IMR-90 (cell line): ENCODE data around the gene FBXL4. TPM values are rescaled to one million over a fixed set of nuclear protein-coding genes. Genes with fewer than 3 reads are reported as not detected.

ENCODE experiments used
- ATAC-seq: fragments of 200-7000 bp; cut with Tn5 transposase; 2 replicates; pipeline ENCODE4 v1.9.1; 2020; ENCODE audit warnings: low read depth, mild to moderate bottlenecking, moderate library complexity
- BruUV-seq: library from RNA; stranded (reverse); fragments of 400-500 nt; replicated peaks from 2 replicates; lab custom pipeline; 2021; lab: Mats Ljungman, UMichigan
- CTCF ChIA-PET: fragments of 300-600 bp; formaldehyde crosslinking; extraction: SDS; loops from one replicate; lab custom pipeline; 2021; ENCODE audit warnings: antibody characterized with exemption; lab: Yijun Ruan, JAX
- POLR2A ChIA-PET: fragments of 300-600 bp; sonication (Branson Sonifier 250); formaldehyde crosslinking; loops from one replicate; lab custom pipeline; 2022; ENCODE audit warnings: antibody characterized with exemption; ENCODE audit not compliant: unreplicated experiment; lab: Charles Lee
- DNase-seq: peaks from one replicate; pipeline ENCODE4 v3.0.0; 2013
- H2AFZ ChIP-seq: replicated peaks from 2 replicates; pipeline ENCODE3; 2013; ENCODE audit warnings: low read length, mild to moderate bottlenecking; ENCODE audit not compliant: poor library complexity
- H2AK5ac ChIP-seq: 2 replicates; pipeline ENCODE4 v1.6.1; 2013; ENCODE audit warnings: low read depth, low read length, inconsistent platforms
- H2AK9ac ChIP-seq: replicated peaks from 2 replicates; pipeline ENCODE3; 2013; ENCODE audit warnings: mild to moderate bottlenecking, low read depth, low read length, moderate library complexity; ENCODE audit not compliant: poor library complexity
- H2BK120ac ChIP-seq: 2 replicates; pipeline ENCODE4 v1.6.1; 2013; ENCODE audit warnings: low read depth, low read length, inconsistent platforms
- H2BK15ac ChIP-seq: 3 replicates; pipeline ENCODE4 v1.6.1; 2013; ENCODE audit warnings: low read depth, low read length, inconsistent platforms
- H2BK20ac ChIP-seq: 2 replicates; pipeline ENCODE4 v1.6.1; 2013; ENCODE audit warnings: low read depth, mild to moderate bottlenecking, inconsistent platforms, low read length, moderate library complexity
- H2BK5ac ChIP-seq: 2 replicates; pipeline ENCODE4 v1.6.1; 2013; ENCODE audit warnings: mild to moderate bottlenecking, low read depth, low read length, inconsistent platforms; ENCODE audit not compliant: poor library complexity, severe bottlenecking
- H3K14ac ChIP-seq: replicated peaks from 2 replicates; pipeline ENCODE4 v1.6.1; 2013; ENCODE audit warnings: low read depth, low read length, inconsistent platforms
- H3K18ac ChIP-seq: 2 replicates; pipeline ENCODE4 v1.6.1; 2013; ENCODE audit warnings: low read depth, low read length, control low read depth
- H3K23ac ChIP-seq: 2 replicates; pipeline ENCODE4 v1.6.1; 2013; ENCODE audit warnings: low read depth, low read length, inconsistent platforms
- H3K27ac ChIP-seq: 2 replicates; pipeline ENCODE4 v1.5.1; 2013; ENCODE audit warnings: mild to moderate bottlenecking, control low read depth, low read length; ENCODE audit not compliant: insufficient read depth
- H3K27me3 ChIP-seq: 2 replicates; pipeline ENCODE4 v1.6.1; 2013; ENCODE audit warnings: low read length; ENCODE audit not compliant: control insufficient read depth, insufficient read depth
- H3K36me3 ChIP-seq: 2 replicates; pipeline ENCODE4 v1.6.1; 2013; ENCODE audit warnings: low read length, mixed read lengths; ENCODE audit not compliant: control insufficient read depth, insufficient read depth
- H3K4ac ChIP-seq: 2 replicates; pipeline ENCODE4 v1.6.1; 2013; ENCODE audit warnings: low read depth, low read length, inconsistent platforms
- H3K4me1 ChIP-seq: 2 replicates; pipeline ENCODE4 v1.6.1; 2013; ENCODE audit warnings: low read length, mixed read lengths; ENCODE audit not compliant: control insufficient read depth, insufficient read depth
- H3K4me2 ChIP-seq: 2 replicates; pipeline ENCODE4 v1.6.1; 2013; ENCODE audit warnings: low read depth, mild to moderate bottlenecking, control low read depth, low read length, moderate library complexity
- H3K4me3 ChIP-seq: 2 replicates; pipeline ENCODE4 v1.5.1; 2013; ENCODE audit warnings: low read depth, mild to moderate bottlenecking, control low read depth, low read length, moderate library complexity; ENCODE audit not compliant: insufficient read depth
- H3K56ac ChIP-seq: 2 replicates; pipeline ENCODE4 v1.6.1; 2013; ENCODE audit warnings: low read length, inconsistent platforms; ENCODE audit not compliant: insufficient read depth; ENCODE audit errors: extremely low read depth
- H3K79me1 ChIP-seq, 2 experiments: 2 replicates each; pipeline ENCODE4 v1.6.1; 2013; ENCODE audit warnings: low read length in 2 of 2, inconsistent platforms in 1 of 2, low read depth in 1 of 2
- H3K9ac ChIP-seq: 2 replicates; pipeline ENCODE4 v1.6.1; 2013; ENCODE audit warnings: low read depth, low read length, control low read depth
- H3K9me1 ChIP-seq: 2 replicates; pipeline ENCODE4 v1.6.1; 2013; ENCODE audit warnings: low read length, inconsistent platforms; ENCODE audit not compliant: insufficient read depth
- H3K9me3 ChIP-seq: 2 replicates; pipeline ENCODE4 v1.6.1; 2013; ENCODE audit warnings: low read length; ENCODE audit not compliant: control insufficient read depth, insufficient read depth
- H4K20me1 ChIP-seq: 2 replicates; pipeline ENCODE4 v1.6.1; 2013; ENCODE audit warnings: low read length, inconsistent platforms; ENCODE audit not compliant: insufficient read depth
- H4K5ac ChIP-seq: 2 replicates; pipeline ENCODE4 v1.6.1; 2013; ENCODE audit warnings: mild to moderate bottlenecking, low read depth, low read length, control low read depth
- H4K8ac ChIP-seq, 2 experiments: 2 replicates each; pipeline ENCODE4 v1.6.1; 2013; ENCODE audit warnings: low read depth in 2 of 2, low read length in 2 of 2, control low read depth in 1 of 2, inconsistent platforms in 1 of 2
- H4K91ac ChIP-seq: 2 replicates; pipeline ENCODE4 v1.6.1; 2013; ENCODE audit warnings: low read depth, low read length, inconsistent platforms; ENCODE audit not compliant: insufficient read depth
- RCOR1 ChIP-seq: IDR thresholded peaks from 2 replicates; pipeline ENCODE4 v1.6.1; 2012; ENCODE audit warnings: mild to moderate bottlenecking, low read length, improper control_type of control experiment; ENCODE audit not compliant: insufficient replicate concordance
- WGBS, 2 experiments: methylation state at CpG; one replicate each; pipeline versions ENCODE4 v1.1.5 to v1.1.7; 2013; ENCODE audit warnings: missing lambda C conversion rate in 2 of 2; ENCODE audit not compliant: insufficient read length in 1 of 2; ENCODE audit errors: extremely low coverage in 2 of 2; 5-methylcytosine and 5-hydroxymethylcytosine counted together
- dilution Hi-C: fragments of 300-500 bp; cut with HindIII; formaldehyde crosslinking; loops from one replicate; pipeline ENCODE4 v1.14.3; 2018; ENCODE audit warnings: low sequenced_read_pairs; ENCODE audit not compliant: unreplicated experiment
- in situ Hi-C: fragments of 300-500 bp; cut with MboI; formaldehyde crosslinking; loops from 3 replicates; pipeline ENCODE4 v1.14.3; 2019; ENCODE audit warnings: low sequenced_read_pairs, inconsistent platforms, mixed read lengths
- intact Hi-C: fragments of 100-400 bp; cut with micrococcal nuclease; formaldehyde crosslinking; loops from 2 replicates; pipeline ENCODE4 v1.10.0; 2022
- polyA plus RNA-seq, 3 experiments: library from polyadenylated mRNA; depleted of rRNA; stranded (reverse); fragments of >200 nt; gene quantifications; 2 replicates each; pipeline ENCODE4 v1.2.3, GENCODE V29; 2012; ENCODE audit warnings: low replicate concordance in 1 of 3
- total RNA-seq: library from RNA; depleted of rRNA; stranded (reverse); fragments of >200 nt; gene quantifications from 2 replicates; pipeline ENCODE4 v1.2.3, GENCODE V29; 2012

FBXL4 gene
- total and polyA plus RNA-seq, 2 of the 4 experiments (the other 2 are of a cell fraction): 7.8 to 17.6 TPM

DNA sequence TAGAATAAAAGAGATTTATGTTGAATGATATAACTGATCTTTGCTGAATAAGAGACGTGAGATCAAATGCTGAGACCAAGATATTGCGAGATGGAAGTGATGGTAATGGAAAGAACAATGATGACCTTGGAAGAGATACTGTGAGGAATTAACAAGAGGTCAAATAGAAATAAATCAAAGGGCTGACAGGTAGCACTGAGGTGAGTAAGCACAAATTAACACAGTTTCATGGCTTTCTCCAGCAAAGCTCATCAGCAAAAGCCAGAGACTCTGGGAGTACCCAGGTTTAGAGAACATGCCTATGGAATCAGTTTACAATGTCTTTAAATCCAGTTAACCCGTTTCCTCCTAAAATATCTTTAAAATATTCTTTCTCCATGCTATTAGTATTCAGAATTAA, 60.1 kb downstream of the FBXL4 start:
- Histone ChIP-seq H4K8ac (no peak overlapping the region), H3K4me2 (no peak overlapping the region), H4K5ac (no peak overlapping the region), H3K23ac (no peak overlapping the region), H2BK20ac (no peak overlapping the region), H2BK5ac (no peak overlapping the region), H3K56ac (no peak overlapping the region), H3K36me3 (0 out of 2 replicates have a peak, but pooled peaks cover 6% of the 10 kb centered on the region), H3K9me3 (no peaks in the 10 kb centered on the region), H2AFZ (no peak overlapping the region), H2AK5ac (no peak overlapping the region), H3K4ac (no peak overlapping the region), H3K27me3 (no peaks in the 10 kb centered on the region), H2BK120ac (no peak overlapping the region), H3K4me1 (no peaks in the 10 kb centered on the region), H3K18ac (no peak overlapping the region), H3K79me1 (no peaks in the 10 kb centered on the region), H3K9ac (no peak overlapping the region), H3K27ac (no peak overlapping the region), H3K9me1 (no peaks in the 10 kb centered on the region), H4K20me1 (no peaks in the 10 kb centered on the region), H2BK15ac (no peak overlapping the region), H2AK9ac (no peak overlapping the region), H4K91ac (no peak overlapping the region), H3K4me3 (no peak overlapping the region), H3K14ac (no peak overlapping the region)
- DNase-seq (no peak), ATAC-seq (no peak)
- in situ Hi-C loops: no loop called here
- 100% methylated on average over 2 of the region's 3 CpGs; no CpG with 5 or more reads in 1 of the 2 experiments for WGBS, 2 experiments
- ChIA-PET CTCF (interaction anchor here (1.4 kb wide), 1 partner anchor 9 kb away, joined by 3 read pairs; no protein-coding TSS in a partner anchor), POLR2A (no interaction called here)
- intact Hi-C loops: no loop called here
- TF ChIP-seq RCOR1: no peak
- dilution Hi-C loops: no loop called here
- BruUV-seq: no TSS peak
